ENCODE data around the gene HIVEP3. TPM values are rescaled to one million over a fixed set of nuclear protein-coding genes. Genes with fewer than 3 reads are reported as not detected.

The HIVEP3 gene
- total RNA-seq, 4 donors from 2014 or later = 5.3 to 17.3 (median 9.1) TPM

- DNase-seq (ENCODE audit: low spot score in 2 of 2) = no peak
- TF ChIP-seq CTCF (IDR thresholded peaks at IDR 0.05) (no peak), POLR2A (IDR thresholded peaks at IDR 0.05) (no peak)
- intact Hi-C loops (cut with DNase I; ENCODE audit: low total_unique reads) = no loop called here
- no peak overlapping the region for H3K4me3 ChIP-seq (ENCODE audit: low read depth, poor library complexity, severe bottlenecking)
- 21% methylated on average over 11 of the region's 11 CpGs for WGBS, 2 donors
Measured at GRCh38 chr1:41783189-41783639, 135.5 kb downstream of the HIVEP3 start.

DNA sequence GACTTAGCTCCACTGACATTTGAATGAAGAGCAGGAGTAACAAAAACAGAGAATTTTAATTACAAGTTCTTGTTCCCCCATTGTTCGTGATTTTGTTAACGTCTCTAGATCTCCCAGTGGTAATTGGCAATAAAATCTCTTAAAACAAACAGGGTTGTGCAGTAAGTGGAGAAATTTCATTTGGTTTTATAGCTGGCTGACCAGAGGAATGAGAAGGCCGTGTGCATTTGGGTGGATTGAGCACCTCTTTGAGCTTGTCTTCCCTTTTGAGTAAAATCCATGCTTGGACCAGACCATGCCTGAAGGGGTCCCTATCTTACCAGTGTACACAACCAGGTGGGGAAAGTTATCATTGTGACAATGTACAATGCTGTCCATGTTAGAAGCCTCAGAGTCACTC, 137.8 kb downstream of the HIVEP3 start:
- WGBS, 2 donors = 92 to 95% methylated on average over 3 of the region's 3 CpGs
- intact Hi-C loops (cut with DNase I; ENCODE audit: low total_unique reads) = no loop called here
- no peak for DNase-seq (ENCODE audit: low spot score in 2 of 2)
- no peak overlapping the region for H3K4me3 ChIP-seq (ENCODE audit: low read depth, poor library complexity, severe bottlenecking)
- TF ChIP-seq POLR2A (IDR thresholded peaks at IDR 0.05) (no peak), CTCF (IDR thresholded peaks at IDR 0.05) (no peak)

DNA sequence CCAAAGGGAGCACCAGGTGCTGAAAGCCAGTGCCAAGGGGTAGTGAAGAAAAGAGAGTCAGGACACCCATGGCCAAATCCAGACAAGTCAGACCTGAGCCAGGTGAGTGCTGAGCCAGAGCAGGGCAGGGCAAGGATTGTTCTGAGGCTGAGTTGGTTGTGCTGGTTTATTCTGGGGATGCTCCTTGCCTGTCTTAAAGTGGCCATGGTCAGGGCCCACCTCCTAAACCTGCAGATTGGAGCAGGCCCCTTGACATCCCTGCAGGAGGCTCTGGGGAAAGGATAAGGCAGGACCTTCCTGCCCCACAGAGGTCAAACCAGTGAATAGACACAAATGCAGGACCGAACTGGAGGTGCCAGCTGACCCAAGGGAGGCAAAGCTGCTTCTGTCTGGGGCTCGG, 138.4 kb downstream of the HIVEP3 start:
- no peak for TF ChIP-seq CTCF (IDR thresholded peaks at IDR 0.05)
- TF ChIP-seq POLR2A (IDR thresholded peaks at IDR 0.05) = no peak
- 89 to 95% methylated on average over 2 of the region's 2 CpGs for WGBS, 2 donors
- DNase-seq (ENCODE audit: low spot score in 2 of 2) = no peak
- intact Hi-C loops (cut with DNase I; ENCODE audit: low total_unique reads) = no loop called here
- no peak overlapping the region for H3K4me3 ChIP-seq (ENCODE audit: low read depth, poor library complexity, severe bottlenecking)

DNA sequence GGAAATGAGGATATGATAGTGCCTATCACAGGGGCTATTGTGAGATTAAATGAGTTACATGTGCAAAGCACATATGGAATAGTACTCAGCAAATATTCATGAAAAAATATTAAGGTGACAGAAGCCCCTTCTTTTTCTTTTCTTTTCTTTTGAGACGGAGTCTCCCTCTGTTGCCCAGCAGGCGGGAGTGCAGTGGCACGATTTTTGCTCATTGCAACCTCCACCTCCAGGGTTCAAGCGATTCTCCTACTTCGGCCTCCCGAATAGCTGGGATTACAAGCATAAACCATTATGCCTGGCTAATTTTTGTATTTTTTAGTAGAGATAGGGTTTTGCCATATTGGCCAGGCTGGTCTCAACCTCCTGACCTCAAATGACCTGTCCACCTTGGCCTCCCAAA, 139.4 kb downstream of the HIVEP3 start:
- no peak overlapping the region for H3K4me3 ChIP-seq (ENCODE audit: low read depth, poor library complexity, severe bottlenecking)
- peak in 1 of 2 donors; percentile 50 for DNase-seq (ENCODE audit: low spot score in 2 of 2)
- 97 to 98% methylated on average over 6 of the region's 6 CpGs for WGBS, 2 donors
- no peak for TF ChIP-seq CTCF (IDR thresholded peaks at IDR 0.05)
- TF ChIP-seq POLR2A (IDR thresholded peaks at IDR 0.05) = no peak
- intact Hi-C loops (cut with DNase I; ENCODE audit: low total_unique reads) = no loop called here

DNA sequence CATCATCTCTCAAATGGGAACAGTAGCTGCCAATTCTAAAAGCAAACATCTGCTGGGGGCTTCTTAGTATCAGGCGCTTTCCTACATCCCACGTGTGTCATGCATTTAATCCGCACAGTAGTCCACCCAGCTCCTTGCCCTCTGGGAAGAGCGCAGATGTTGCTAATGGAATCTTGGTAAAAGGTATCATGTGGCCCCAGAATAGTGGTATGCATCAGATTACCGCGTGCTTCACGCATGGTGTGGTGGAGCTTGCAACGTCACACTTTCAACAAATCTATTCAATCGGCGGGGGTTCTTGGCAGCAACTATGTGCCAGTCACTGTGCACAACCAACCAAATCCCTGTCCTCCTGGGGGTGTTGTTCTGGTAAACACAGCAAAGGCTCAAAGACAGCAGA, 141.0 kb downstream of the HIVEP3 start:
- TF ChIP-seq CTCF (IDR thresholded peaks at IDR 0.05) (no peak), POLR2A (IDR thresholded peaks at IDR 0.05) (no peak)
- WGBS, 2 donors = 88 to 90% methylated on average over 10 of the region's 10 CpGs

DNA sequence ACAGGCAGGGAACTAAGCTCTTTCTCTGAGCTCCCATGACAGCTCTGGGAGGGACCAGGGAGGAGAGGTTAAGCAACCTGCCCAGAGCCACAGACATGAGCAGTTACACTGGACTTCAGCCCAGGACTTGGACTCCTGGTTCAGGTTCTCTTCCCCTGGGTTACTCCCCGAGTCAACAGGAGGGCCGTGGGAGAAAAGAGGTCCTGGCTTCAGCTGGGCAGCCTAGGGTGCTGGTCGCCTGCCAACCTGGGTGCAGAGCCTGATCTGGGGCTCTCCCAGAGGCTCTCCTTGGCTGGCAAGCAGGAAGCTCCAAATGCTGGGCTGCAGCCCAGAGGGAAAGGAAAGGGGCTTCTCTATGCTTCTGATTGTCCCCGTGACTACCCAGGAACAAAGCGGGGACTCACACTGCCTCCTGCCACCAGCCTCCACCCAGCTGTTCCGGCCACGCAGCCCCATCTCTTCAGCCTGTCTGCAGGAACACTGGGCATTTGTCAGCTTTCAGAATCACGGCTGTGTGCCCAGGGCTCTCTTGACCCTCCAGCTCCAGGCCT, 141.8 kb downstream of the HIVEP3 start:
- WGBS, 2 donors = 70 to 75% methylated on average over 6 to 8 of the region's 8 CpGs
- H3K4me3 ChIP-seq (ENCODE audit: low read depth, poor library complexity, severe bottlenecking) = no peak overlapping the region
- TF ChIP-seq CTCF (IDR thresholded peaks at IDR 0.05) (no peak), POLR2A (IDR thresholded peaks at IDR 0.05) (no peak)
- peak in 1 of 2 donors; percentile 82 for DNase-seq (ENCODE audit: low spot score in 2 of 2)
- intact Hi-C loops (cut with DNase I; ENCODE audit: low total_unique reads) = no loop called here

More for the DNA sequence above, 141.0 kb downstream of the HIVEP3 start:
- H3K4me3 ChIP-seq (ENCODE audit: low read depth, poor library complexity, severe bottlenecking) = no peak overlapping the region
- peak in 1 of 2 donors; percentile 75 for DNase-seq (ENCODE audit: low spot score in 2 of 2)
- intact Hi-C loops (cut with DNase I; ENCODE audit: low total_unique reads) = no loop called here

Measured in lower leg skin (tissue), 4 donors.